DMS114 treated with DMSO at 0.1 percent for 48 hours (cell line): ENCODE measurements around the gene RBP4.
"Not testable (repeated sequence)": the region's sequence is repeated elsewhere in the genome, so short reads cannot be mapped to it uniquely, and the experiment has no call there.

ENCODE experiments used
- DNase-seq: peaks from one replicate; lab custom pipeline; 2025; ENCODE audit not compliant: unreplicated experiment; lab: John Stamatoyannopoulos, UW

RBP4 gene

DNA sequence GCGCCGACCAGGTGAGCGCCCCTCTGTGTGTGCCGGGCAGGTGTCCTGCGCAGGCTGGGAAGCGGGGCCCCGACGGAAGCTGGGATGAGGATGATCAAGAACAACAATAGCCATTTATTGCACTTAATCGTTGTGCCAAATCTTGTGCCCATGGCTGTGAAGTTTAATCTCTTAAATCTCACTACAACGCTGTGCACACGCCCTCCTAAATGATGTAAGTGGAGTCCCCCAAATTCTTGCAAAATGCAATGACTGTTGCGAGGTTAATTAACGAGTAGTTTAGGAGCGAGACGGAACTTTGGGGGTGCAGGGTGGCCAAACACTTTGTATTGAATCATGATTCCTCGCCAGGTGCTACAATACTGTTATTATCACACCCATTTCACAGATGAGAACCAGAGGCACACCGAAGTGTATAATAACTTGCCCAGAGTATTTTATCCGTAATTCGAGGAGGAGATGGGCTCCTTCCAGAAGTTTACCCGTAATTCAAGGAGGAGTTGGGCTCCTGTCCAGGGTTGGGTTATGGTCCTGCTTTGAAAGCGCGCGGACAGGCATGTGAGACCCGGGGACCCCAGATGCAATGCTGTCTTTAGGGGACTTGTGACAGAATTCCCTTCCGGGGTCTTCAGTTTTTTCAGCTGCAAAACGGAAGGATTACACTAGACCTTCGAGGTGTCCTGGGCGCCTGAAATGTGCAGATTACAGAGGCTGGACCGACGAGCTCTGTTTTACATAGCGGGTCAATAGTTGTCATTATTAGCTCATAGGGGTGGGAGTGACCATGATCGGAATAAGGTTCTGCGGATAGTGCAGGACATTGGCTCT lies 33.5 kb downstream of the RBP4 start:
- no peak for DNase-seq

GRCh38 chr10:93566435-93567276 lies 34.4 kb downstream of the RBP4 start, which contains the start of gene FFAR4:
FFAR4 (plus strand) TSS chr10:93566665; CDS start chr10:93566721, 56 bp downstream.
- DNase-seq, result no peak

DNA sequence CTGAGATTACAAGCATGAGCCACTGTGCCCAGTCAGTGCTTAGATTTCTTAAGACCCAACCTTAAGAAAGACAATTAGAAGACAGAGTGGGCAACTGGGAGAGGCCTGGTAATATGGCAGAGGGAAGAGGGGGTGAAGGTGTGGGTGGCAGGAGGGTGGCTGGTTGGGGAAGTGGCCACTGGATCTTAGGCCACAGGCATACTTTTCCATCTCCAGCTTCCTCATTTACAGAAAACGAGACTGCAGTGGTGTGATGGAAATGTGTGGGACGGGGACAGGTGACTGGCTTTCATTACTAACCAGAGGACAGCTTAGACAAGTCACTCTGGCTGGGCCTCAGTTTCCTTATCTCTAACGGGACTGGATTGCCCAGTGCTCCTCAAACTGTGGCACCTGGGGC lies 35.6 kb downstream of the RBP4 start:
- DNase-seq, result no peak

GRCh38 chr10:93560541-93560940 lies 40.5 kb downstream of the RBP4 start:
- DNase-seq, result no peak

GRCh38 chr10:93559490-93559889 lies 41.5 kb downstream of the RBP4 start:
- DNase-seq, result no peak

DNA sequence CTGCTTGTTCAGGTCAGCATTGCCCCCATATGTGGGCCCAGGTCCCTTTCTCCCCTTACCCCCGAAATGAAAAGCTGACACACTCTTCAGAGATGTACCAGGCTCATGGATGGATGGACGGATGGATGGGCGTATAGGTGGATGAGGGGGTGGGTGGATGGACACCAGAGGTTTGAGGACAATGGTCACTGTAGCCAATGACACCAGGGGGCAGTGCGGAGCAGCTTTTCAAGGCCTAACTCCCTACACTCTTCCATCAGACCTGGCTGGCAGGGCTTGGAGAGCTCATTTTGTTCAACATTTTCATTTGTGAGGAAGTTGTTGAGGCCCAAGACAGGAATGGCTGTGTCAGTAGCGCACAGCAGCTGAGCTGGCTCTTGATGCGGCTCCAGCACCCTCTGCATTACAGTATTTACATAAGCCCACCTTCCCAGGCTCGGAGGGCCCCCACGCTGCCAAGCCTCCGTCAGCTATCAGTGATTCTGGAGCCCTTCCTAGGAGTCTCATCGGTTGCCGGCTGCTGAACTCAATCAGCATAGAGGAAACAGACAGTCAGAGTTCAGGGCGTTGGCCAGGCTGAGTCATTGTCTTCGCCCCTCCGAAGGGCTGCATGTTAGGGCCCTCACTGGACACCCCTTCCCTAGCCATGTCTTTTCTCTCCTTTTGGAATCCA lies 46.1 kb downstream of the RBP4 start:
- peak; percentile 50 for DNase-seq

- no peak for DNase-seq
Measured at GRCh38 chr10:93554316-93554663, 46.7 kb downstream of the RBP4 start.

GRCh38 chr10:93553482-93554315 lies 47.3 kb downstream of the RBP4 start:
- no peak for DNase-seq

DNA sequence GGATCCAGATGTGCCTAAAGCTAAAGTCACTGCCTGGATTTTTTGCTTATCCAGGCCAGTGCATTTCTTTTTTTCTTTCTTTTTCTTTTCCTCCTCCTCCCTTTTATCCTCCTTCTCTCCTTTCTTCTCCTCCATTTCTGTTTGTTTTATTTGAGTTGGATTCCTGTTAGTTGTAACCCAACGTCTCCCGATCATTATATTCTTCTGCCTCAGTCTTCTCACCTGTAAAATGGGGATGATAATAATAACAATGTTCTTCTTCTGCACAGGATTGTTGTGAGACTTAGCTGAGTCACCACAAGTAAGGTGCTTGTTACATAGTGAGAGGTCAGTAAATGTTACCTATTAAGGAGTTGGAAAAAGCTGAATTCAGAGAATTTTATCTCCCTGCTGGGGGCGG lies 48.3 kb downstream of the RBP4 start:
- DNase-seq, result no peak

GRCh38 chr10:93550606-93551005 lies 50.4 kb downstream of the RBP4 start:
- DNase-seq, result no peak

DNA sequence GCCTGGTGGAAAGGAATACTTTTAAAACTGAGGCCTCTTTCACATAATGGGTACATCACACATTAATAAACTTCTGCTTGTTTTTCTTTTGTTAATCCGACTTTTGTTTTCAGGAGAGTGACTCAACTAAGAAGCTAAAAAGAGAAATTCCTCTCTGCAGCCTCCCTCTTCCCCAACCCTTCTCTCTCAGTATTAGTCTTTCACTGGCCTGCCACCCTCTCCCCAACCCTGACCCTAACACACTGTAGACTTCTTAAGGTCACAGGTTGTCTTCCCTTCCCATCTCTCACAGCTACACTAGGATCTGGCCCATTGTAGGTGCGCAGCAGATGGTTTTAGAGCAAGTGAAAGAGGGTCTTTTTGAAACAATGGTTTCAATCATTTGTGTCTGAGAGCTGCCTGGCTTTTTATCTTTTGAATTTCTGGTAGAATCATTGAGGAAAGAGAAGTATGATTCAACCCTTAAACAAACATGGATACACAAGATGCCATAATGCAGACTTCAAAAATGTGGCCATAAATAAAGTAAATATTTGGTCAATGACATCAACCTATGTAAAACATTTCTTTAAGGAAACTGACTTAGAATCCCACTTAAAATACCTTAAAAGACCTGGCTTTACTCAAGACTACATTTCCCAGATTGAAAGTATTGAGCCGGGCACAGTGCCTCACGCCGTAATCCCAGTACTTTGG lies 52.5 kb downstream of the RBP4 start:
- DNase-seq, result no peak

DNA sequence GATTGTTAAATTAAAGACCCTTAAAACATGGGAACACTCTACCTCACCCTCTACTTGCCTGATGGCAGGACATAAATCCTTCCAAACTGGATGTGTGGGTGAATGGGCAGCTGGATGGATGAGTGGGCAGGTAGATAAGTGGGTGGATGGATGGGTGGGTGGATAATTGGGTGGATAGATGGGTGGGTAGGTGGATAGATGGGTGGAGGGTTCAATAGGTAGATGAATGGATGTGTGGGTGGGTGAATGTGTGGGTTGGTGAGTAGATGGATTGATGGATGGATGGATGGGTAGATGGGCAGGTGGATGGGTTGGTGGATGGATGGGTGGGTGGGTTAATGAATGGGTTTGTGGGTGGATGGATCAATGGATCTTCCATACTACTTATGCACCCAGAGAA lies 53.5 kb downstream of the RBP4 start:
- no peak for DNase-seq

DNA sequence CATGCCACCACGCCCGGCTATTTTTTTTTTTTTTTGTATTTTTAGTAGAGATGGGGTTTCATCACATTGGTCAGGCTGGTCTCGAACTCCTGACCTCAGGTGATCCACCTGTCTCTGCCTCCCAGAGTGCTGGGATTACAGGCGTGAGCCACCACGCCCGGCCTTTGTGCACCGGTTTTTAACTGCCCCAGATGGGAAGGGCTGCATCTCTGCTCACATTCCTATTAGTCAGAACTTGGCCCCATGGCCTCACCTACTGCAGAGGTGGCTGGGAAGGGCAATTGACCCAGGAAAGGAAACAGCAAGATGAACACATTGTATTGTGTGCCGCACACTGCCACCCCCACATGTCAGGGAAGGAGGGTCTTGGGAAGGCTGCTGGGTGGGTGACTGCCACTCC lies 54.0 kb downstream of the RBP4 start:
- not testable (repeated sequence) for DNase-seq

GRCh38 chr10:93542358-93542791 lies 58.7 kb downstream of the RBP4 start:
- DNase-seq, result no peak
